Uterus (tissue), 4 donors: ENCODE measurements around the gene UNC13A. TPM values are rescaled to one million over a fixed set of nuclear protein-coding genes. Genes with fewer than 3 reads are reported as not detected.

ENCODE experiments used
- DNase-seq, 2 donors: peaks; one replicate each; pipeline ENCODE4 v3.0.0-alpha.2; 2019 to 2020
- H3K27ac ChIP-seq, 2 donors: fragments of 200-600 bp; sonication (generic); 1 replicate in 1 of 2; 2 replicates in 1 of 2; pipeline ENCODE4 v1.5.1; 2016 to 2018
- H3K27me3 ChIP-seq, 2 donors: fragments of 200-600 bp; sonication (generic); one replicate each; pipeline ENCODE4 v1.5.1; 2018 to 2019; ENCODE audit warnings: control low read depth in 1 of 2
- H3K36me3 ChIP-seq, 2 donors: fragments of 200-600 bp; sonication (generic); one replicate each; pipeline ENCODE4 v1.5.1; 2019; ENCODE audit warnings: control low read depth in 1 of 2
- H3K4me1 ChIP-seq, 2 donors: fragments of 200-600 bp; sonication (generic); one replicate each; pipeline ENCODE4 v1.5.1; 2018 to 2019; ENCODE audit warnings: control low read depth in 1 of 2
- H3K4me3 ChIP-seq, 2 donors: fragments of 200-600 bp; sonication (generic); 1 replicate in 1 of 2; 2 replicates in 1 of 2; pipeline ENCODE4 v1.5.1; 2018 to 2019; ENCODE audit warnings: mild to moderate bottlenecking in 1 of 2
- H3K9me3 ChIP-seq, 2 donors: fragments of 200-600 bp; sonication (generic); one replicate each; pipeline ENCODE4 v1.5.1; 2019; ENCODE audit warnings: control low read depth in 1 of 2
- CTCF ChIP-seq, 4 experiments: fragments of 200-600 bp in 2 of 4; fragments of 450-650 bp in 2 of 4; sonication (generic) in 2 of 4; IDR thresholded peaks; one replicate each; pipeline ENCODE4 v1.5.1; 2016 to 2019; ENCODE audit warnings: antibody characterized with exemption in 4 of 4, mild to moderate bottlenecking in 2 of 4, moderate library complexity in 1 of 4
- POLR2A ChIP-seq, 2 donors: fragments of 450-650 bp; IDR thresholded peaks; one replicate each; pipeline ENCODE4 v1.6.1; 2016; ENCODE audit warnings: antibody characterized with exemption in 2 of 2, mild to moderate bottlenecking in 1 of 2, moderate library complexity in 1 of 2
- intact Hi-C: fragments of 100-400 bp; cut with DNase I; formaldehyde crosslinking; loops from one replicate; pipeline ENCODE4 v1.15.1; 2023; ENCODE audit warnings: low total_unique reads
- total RNA-seq, 4 donors: library from RNA; depleted of rRNA in 3 of 4; stranded (reverse); fragments of >200 nt in 3 of 4; gene quantifications; one replicate each; pipeline versions ENCODE4 v1.1.0 to v1.2.4, GENCODE V29; 2014 to 2023
- donor health status: DM: yes; HTN: yes; CAD: no.

Gene UNC13A
- total RNA-seq, 4 donors from 2014 or later: 0.21 to 0.35 (median 0.29) TPM; not detected in 1

GRCh38 chr19:17718947-17719711 lies 31.0 kb upstream of the UNC13A start, which contains the start of gene MAP1S:
TSS of gene MAP1S (plus strand) at chr19:17719480. CDS start at chr19:17719503, 23 bp downstream.
- intact Hi-C loops: no loop called here
- H3K27me3 ChIP-seq: no peaks in the 10 kb centered on the region
- TF ChIP-seq POLR2A (IDR thresholded peaks at IDR 0.05) (peak; percentile 43 to 68), CTCF (IDR thresholded peaks at IDR 0.05) (peak in 1 of 4 experiments; percentile 20)
- no peaks in the 10 kb centered on the region for H3K36me3 ChIP-seq
- H3K9me3 ChIP-seq: no peaks in the 10 kb centered on the region
- peak within 1 kb of the TSS; percentile 63 to 65 for H3K27ac ChIP-seq
- peak within 1 kb of the TSS; percentile 80 to 85 for H3K4me3 ChIP-seq
- peak; percentile 34 to 59 for DNase-seq
- peaks cover 0 to 28% of the 10 kb centered on the region in 2 donors for H3K4me1 ChIP-seq

GRCh38 chr19:17718550-17718946 lies 30.4 kb upstream of the UNC13A start:
- Histone ChIP-seq H3K4me1 (peaks cover 0 to 28% of the 10 kb centered on the region in 2 donors), H3K9me3 (no peaks in the 10 kb centered on the region), H3K27me3 (no peaks in the 10 kb centered on the region), H3K36me3 (no peaks in the 10 kb centered on the region), H3K4me3 (peak overlapping the region in 1 of 2 donors; percentile 85), H3K27ac (no peak overlapping the region)
- intact Hi-C loops: no loop called here
- no peak for DNase-seq
- TF ChIP-seq POLR2A (IDR thresholded peaks at IDR 0.05) (no peak), CTCF (IDR thresholded peaks at IDR 0.05) (no peak)

- Histone ChIP-seq H3K4me1 (peaks cover 0 to 23% of the 10 kb centered on the region in 2 donors), H3K9me3 (no peaks in the 10 kb centered on the region), H3K4me3 (no peak overlapping the region), H3K27ac (peak overlapping the region in 1 of 2 donors; percentile 2), H3K36me3 (no peaks in the 10 kb centered on the region), H3K27me3 (no peaks in the 10 kb centered on the region)
- DNase-seq: no peak
- TF ChIP-seq POLR2A (IDR thresholded peaks at IDR 0.05) (no peak), CTCF (IDR thresholded peaks at IDR 0.05) (no peak)
- intact Hi-C loops: no loop called here
Measured at GRCh38 chr19:17716309-17716929, 28.3 kb upstream of the UNC13A start.

- H3K27ac ChIP-seq: no peak overlapping the region
- no peak for DNase-seq
- H3K4me3 ChIP-seq: no peak overlapping the region
- intact Hi-C loops: no loop called here
- no peaks in the 10 kb centered on the region for H3K9me3 ChIP-seq
- no peaks in the 10 kb centered on the region for H3K4me1 ChIP-seq
- H3K27me3 ChIP-seq: no peaks in the 10 kb centered on the region
- TF ChIP-seq CTCF (IDR thresholded peaks at IDR 0.05) (no peak), POLR2A (IDR thresholded peaks at IDR 0.05) (no peak)
- no peaks in the 10 kb centered on the region for H3K36me3 ChIP-seq
Measured at GRCh38 chr19:17711851-17712250, 23.7 kb upstream of the UNC13A start.

- no peak for TF ChIP-seq POLR2A (IDR thresholded peaks at IDR 0.05)
- no peak for TF ChIP-seq CTCF (IDR thresholded peaks at IDR 0.05)
- Histone ChIP-seq H3K4me3 (no peak overlapping the region), H3K9me3 (no peaks in the 10 kb centered on the region), H3K27ac (no peak overlapping the region), H3K36me3 (no peaks in the 10 kb centered on the region), H3K27me3 (no peaks in the 10 kb centered on the region), H3K4me1 (no peaks in the 10 kb centered on the region)
- no peak for DNase-seq
- intact Hi-C loops: no loop called here
Measured at GRCh38 chr19:17706750-17707181, 18.6 kb upstream of the UNC13A start.
